NT2/D1 (cell line): Measurements from ENCODE around the gene CYP4B1.

Experiments used
- DNase-seq: peaks from one replicate; pipeline ENCODE4 v3.0.0-alpha.2; 2011; ENCODE audit warnings: low read depth, low spot score
- H3K27me3 ChIP-seq: 2 replicates; pipeline ENCODE4 v1.6.0; 2011; ENCODE audit warnings: mild to moderate bottlenecking; ENCODE audit not compliant: insufficient read length, insufficient read depth
- H3K36me3 ChIP-seq: 2 replicates; pipeline ENCODE4 v1.6.1; 2011; ENCODE audit warnings: mild to moderate bottlenecking, low read length, mixed read lengths; ENCODE audit not compliant: insufficient read depth, insufficient read length
- H3K4me1 ChIP-seq: 2 replicates; pipeline ENCODE4 v1.5.1; 2011; ENCODE audit not compliant: insufficient read depth, insufficient read length
- H3K4me3 ChIP-seq: 2 replicates; pipeline ENCODE4 v1.5.1; 2011; ENCODE audit warnings: low read depth; ENCODE audit not compliant: insufficient read length
- H3K9ac ChIP-seq: 2 replicates; pipeline ENCODE4 v1.6.0; 2011; ENCODE audit warnings: low read depth; ENCODE audit not compliant: insufficient read length
- H3K9me3 ChIP-seq: 2 replicates; pipeline ENCODE4 v1.5.1; 2011; ENCODE audit warnings: mild to moderate bottlenecking, low read length; ENCODE audit not compliant: insufficient read depth
- SUZ12 ChIP-seq: IDR thresholded peaks from 2 replicates; pipeline ENCODE4 v1.6.1; 2011; ENCODE audit not compliant: insufficient read length, insufficient read depth; ENCODE audit errors: extremely low read depth
- YY1 ChIP-seq: IDR thresholded peaks from 2 replicates; pipeline ENCODE4 v1.6.1; 2011; ENCODE audit not compliant: insufficient read length, insufficient read depth
- ZNF274 ChIP-seq: IDR thresholded peaks from 2 replicates; pipeline ENCODE4 v1.6.1; 2011; ENCODE audit warnings: mild to moderate bottlenecking, low read depth, low read length

The CYP4B1 gene

DNA sequence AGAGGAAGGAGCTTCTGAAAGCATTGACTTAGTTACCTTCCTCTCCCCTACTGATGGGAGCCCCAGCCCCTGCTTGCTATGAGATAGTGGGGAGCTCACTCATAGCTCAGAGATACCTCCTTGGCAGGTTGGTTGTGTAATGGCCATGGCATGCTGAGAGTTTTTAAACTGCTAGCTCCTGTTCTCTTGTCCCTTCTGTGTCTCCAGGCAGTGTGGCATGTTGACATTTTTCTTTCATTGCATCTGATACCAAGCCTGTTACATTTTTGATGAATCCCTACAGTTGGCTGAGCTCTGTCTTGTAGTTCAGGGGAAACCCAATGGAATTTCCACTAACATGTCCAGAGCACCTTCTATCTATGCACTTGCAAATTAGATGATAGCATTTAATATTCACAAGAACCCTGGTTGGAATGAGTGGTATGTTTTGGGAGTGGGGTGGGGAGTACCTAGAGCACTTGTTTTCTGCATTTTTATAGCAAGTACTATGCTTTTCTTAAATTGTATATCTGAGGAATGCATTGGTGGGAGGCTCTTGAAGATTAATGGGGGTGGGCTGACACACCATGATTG is 40.8 kb upstream of the CYP4B1 start:
- H3K9ac ChIP-seq, result no peak overlapping the region
- no peak overlapping the region for H3K4me3 ChIP-seq
- peaks cover 3% of the 10 kb centered on the region for H3K4me1 ChIP-seq
- no peaks in the 10 kb centered on the region for H3K27me3 ChIP-seq
- DNase-seq, result no peak
- no peaks in the 10 kb centered on the region for H3K9me3 ChIP-seq
- no peak for TF ChIP-seq ZNF274
- no peak for TF ChIP-seq SUZ12
- H3K36me3 ChIP-seq, result no peaks in the 10 kb centered on the region

DNA sequence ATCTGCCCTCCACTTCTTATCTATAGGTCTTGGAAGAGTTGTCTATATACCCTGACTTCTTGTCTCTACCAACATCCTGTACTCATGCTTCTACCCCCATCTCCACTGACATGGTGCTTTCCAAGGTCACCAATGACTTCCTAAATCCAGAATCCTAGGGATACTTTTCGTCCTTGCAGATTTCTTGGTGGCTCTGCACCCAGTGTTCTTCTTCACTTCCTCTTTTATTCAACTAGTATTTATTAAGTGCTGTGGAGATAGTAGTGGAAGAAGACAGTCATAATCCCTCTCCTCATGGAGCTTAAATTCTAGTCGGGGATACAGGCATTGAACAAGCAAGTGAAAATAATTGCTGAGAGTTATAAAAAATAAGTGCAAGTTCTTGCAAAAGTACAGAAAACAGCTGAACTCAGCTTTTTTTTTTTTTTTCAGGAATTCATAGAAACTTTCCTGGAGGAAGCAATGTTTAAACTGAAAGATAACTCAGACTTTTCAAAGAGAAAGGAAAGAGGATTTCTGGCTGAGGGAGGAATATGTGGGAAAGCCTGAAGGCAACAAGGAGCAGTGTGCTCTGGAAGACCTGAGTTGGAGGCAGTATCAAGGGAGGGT is 38.2 kb upstream of the CYP4B1 start:
- Histone ChIP-seq H3K9me3 (no peaks in the 10 kb centered on the region), H3K27me3 (no peaks in the 10 kb centered on the region), H3K9ac (no peak overlapping the region), H3K4me1 (peaks cover 3% of the 10 kb centered on the region), H3K36me3 (no peaks in the 10 kb centered on the region), H3K4me3 (no peak overlapping the region)
- TF ChIP-seq YY1 (no peak), SUZ12 (no peak), ZNF274 (no peak)
- no peak for DNase-seq

- Histone ChIP-seq H3K36me3 (no peaks in the 10 kb centered on the region), H3K9ac (no peak overlapping the region), H3K4me1 (no peaks in the 10 kb centered on the region), H3K4me3 (no peak overlapping the region), H3K9me3 (no peaks in the 10 kb centered on the region), H3K27me3 (no peaks in the 10 kb centered on the region)
- TF ChIP-seq ZNF274, result no peak
- no peak for TF ChIP-seq SUZ12
- TF ChIP-seq YY1, result no peak
- no peak for DNase-seq
These were observed 37.1 kb upstream of the CYP4B1 start for GRCh38 chr1:46761740-46762139.

DNA sequence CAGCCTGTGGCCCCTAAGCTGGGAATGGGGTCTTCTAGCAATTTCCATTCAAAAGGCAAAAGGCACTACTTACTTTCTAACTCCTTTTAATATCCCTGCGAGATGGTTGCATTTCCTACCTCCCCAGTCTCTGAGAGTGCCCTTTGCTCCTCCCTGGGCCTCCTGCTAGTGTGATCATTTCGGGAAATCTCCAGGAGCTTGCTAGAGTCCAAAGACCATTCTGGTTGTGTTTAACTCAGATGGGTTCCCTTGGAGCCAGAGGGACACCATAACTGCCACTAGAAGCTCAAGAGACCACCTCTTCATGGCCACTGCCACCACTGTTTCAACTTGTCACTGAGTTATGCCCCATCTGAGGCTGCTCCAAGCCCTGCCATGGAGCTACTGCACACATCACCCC is 34.4 kb upstream of the CYP4B1 start:
- TF ChIP-seq YY1 (no peak), SUZ12 (no peak), ZNF274 (no peak)
- Histone ChIP-seq H3K4me1 (no peaks in the 10 kb centered on the region), H3K36me3 (no peaks in the 10 kb centered on the region), H3K9ac (no peak overlapping the region), H3K27me3 (no peaks in the 10 kb centered on the region), H3K9me3 (peaks cover 21% of the 10 kb centered on the region), H3K4me3 (no peak overlapping the region)
- DNase-seq, result no peak

DNA sequence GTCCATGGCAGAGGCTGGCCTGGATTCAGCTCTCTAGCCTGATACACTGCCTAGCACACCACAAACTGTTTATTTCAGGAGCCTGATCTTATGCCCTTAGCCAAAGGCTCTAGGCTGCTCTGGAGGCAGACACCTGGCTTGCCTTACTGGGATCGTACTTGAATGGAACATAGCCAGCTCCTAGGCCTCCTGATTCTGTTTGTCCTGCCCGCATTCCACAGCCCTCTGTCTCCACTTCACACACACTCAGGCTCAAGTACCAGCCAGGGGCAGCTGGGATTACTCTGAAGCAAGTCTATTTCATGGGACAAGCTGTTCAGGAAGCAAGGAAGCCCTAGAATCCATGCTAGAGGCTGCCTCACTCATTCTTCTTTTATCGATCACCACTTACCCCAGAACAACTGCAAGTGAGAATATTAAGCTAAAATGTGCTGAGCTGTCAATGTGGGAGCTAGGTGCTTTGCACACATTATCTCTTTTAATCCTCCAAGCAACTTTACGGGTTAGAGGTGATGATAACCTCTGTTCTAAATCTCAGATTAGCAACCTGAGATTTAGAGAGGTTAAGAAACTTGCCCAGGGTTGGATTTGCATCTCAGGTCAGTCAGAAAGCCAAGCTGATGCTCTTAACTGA is 31.1 kb upstream of the CYP4B1 start:
- Histone ChIP-seq H3K4me3 (no peak overlapping the region), H3K36me3 (no peaks in the 10 kb centered on the region), H3K9ac (no peak overlapping the region), H3K27me3 (no peaks in the 10 kb centered on the region), H3K9me3 (peaks cover 54% of the 10 kb centered on the region), H3K4me1 (no peaks in the 10 kb centered on the region)
- TF ChIP-seq SUZ12 (no peak), YY1 (no peak), ZNF274 (no peak)
- DNase-seq, result no peak

- no peaks in the 10 kb centered on the region for H3K27me3 ChIP-seq
- peaks cover 61% of the 10 kb centered on the region for H3K9me3 ChIP-seq
- TF ChIP-seq SUZ12 (no peak), ZNF274 (no peak), YY1 (no peak)
- no peaks in the 10 kb centered on the region for H3K36me3 ChIP-seq
- DNase-seq, result no peak
- H3K9ac ChIP-seq, result no peak overlapping the region
- no peaks in the 10 kb centered on the region for H3K4me1 ChIP-seq
- no peak overlapping the region for H3K4me3 ChIP-seq
These were observed 30.4 kb upstream of the CYP4B1 start for GRCh38 chr1:46768445-46768844.

DNA sequence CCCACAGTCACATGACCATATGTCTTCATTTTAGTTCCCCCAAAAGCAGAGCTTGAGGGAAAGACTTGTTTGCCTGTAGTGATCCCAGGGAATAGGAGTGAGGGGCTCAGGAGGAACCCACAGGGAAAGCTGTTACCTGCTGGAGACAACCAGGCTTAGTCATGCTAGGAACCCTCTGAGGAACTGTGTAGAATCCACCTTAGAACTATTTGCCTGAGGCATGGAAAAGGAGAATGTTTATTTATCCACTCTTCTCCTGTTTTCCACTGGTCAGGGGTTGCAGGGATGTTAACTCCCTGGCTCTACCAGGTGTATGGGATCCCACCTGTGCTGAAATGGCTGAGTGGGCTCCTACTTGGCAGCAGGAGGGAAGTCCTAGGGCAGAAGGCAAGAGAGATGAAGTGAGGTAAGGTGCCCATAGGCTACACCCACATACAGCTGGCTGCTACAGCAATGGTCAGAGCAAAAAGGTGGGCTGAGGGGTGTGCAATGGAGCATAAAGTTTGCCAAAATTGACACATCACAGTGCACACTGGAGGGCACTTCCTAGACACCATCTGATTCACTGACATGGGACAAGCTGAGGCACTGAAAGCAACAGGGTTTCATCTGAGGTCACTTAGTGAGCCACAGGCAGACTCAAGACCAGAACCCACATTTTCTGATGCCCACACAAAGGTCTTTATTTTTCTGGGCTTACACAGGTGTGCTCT is 29.7 kb upstream of the CYP4B1 start:
- no peak for DNase-seq
- H3K36me3 ChIP-seq, result no peaks in the 10 kb centered on the region
- H3K27me3 ChIP-seq, result no peaks in the 10 kb centered on the region
- H3K9me3 ChIP-seq, result peaks cover 68% of the 10 kb centered on the region
- no peak overlapping the region for H3K9ac ChIP-seq
- H3K4me3 ChIP-seq, result no peak overlapping the region
- no peaks in the 10 kb centered on the region for H3K4me1 ChIP-seq
- TF ChIP-seq ZNF274, result no peak
- TF ChIP-seq SUZ12, result no peak
- no peak for TF ChIP-seq YY1
